ENCODE results near the gene SDK1. TPM values are rescaled to one million over a fixed set of nuclear protein-coding genes. Genes with fewer than 3 reads are reported as not detected.

SDK1 gene
- total RNA-seq, 2 donors from 2014 or later: 4.8 to 13.2 TPM

GRCh38 chr7:3304131-3304530 is 3.1 kb downstream of the SDK1 start:
- H3K27ac ChIP-seq: no peak overlapping the region
- H3K9me3 ChIP-seq: no peaks in the 10 kb centered on the region
- H3K4me1 ChIP-seq (replicated peaks): no peaks in the 10 kb centered on the region
- no peaks in the 10 kb centered on the region for H3K36me3 ChIP-seq
- DNase-seq (ENCODE audit: low spot score): no peak
- intact Hi-C loops (cut with DNase I): loop anchor here (5.0 to 10.0 kb wide), 3 partner anchors 68 to 593 kb away; no protein-coding TSS in a partner anchor
- TF ChIP-seq POLR2AphosphoS5 (IDR thresholded peaks at IDR 0.05): no peak
- no peak for TF ChIP-seq POLR2A (IDR thresholded peaks at IDR 0.05)
- TF ChIP-seq CTCF (IDR thresholded peaks at IDR 0.05): no peak
- 82% methylated on average over 4 of the region's 4 CpGs for WGBS
- H3K4me3 ChIP-seq: no peak overlapping the region
- no peaks in the 10 kb centered on the region for H3K27me3 ChIP-seq (replicated peaks; ENCODE audit: insufficient read depth)

- no peak for TF ChIP-seq CTCF (IDR thresholded peaks at IDR 0.05)
- no peak for TF ChIP-seq POLR2AphosphoS5 (IDR thresholded peaks at IDR 0.05)
- TF ChIP-seq POLR2A (IDR thresholded peaks at IDR 0.05): no peak
- Histone ChIP-seq H3K4me3 (no peak overlapping the region), H3K9me3 (no peaks in the 10 kb centered on the region), H3K36me3 (no peaks in the 10 kb centered on the region), H3K27me3 (replicated peaks; ENCODE audit: insufficient read depth) (no peaks in the 10 kb centered on the region), H3K27ac (no peak overlapping the region), H3K4me1 (replicated peaks) (no peaks in the 10 kb centered on the region)
- intact Hi-C loops (cut with DNase I): loop anchor here (10.0 kb wide), 1 partner anchor 187 kb away; no protein-coding TSS in a partner anchor
- WGBS: 23% methylated on average over 1 of the region's 1 CpG
- no peak for DNase-seq (ENCODE audit: low spot score)
These were observed 6.4 kb downstream of the SDK1 start for GRCh38 chr7:3307435-3307834.

- H3K4me1 ChIP-seq (replicated peaks): no peaks in the 10 kb centered on the region
- no peak overlapping the region for H3K27ac ChIP-seq
- no peak for TF ChIP-seq CTCF (IDR thresholded peaks at IDR 0.05)
- no peak for TF ChIP-seq POLR2AphosphoS5 (IDR thresholded peaks at IDR 0.05)
- TF ChIP-seq POLR2A (IDR thresholded peaks at IDR 0.05): no peak
- no peaks in the 10 kb centered on the region for H3K27me3 ChIP-seq (replicated peaks; ENCODE audit: insufficient read depth)
- no peaks in the 10 kb centered on the region for H3K9me3 ChIP-seq
- H3K4me3 ChIP-seq: no peak overlapping the region
- intact Hi-C loops (cut with DNase I): loop anchor here (10.0 kb wide), 1 partner anchor 186 kb away; no protein-coding TSS in a partner anchor
- H3K36me3 ChIP-seq: no peaks in the 10 kb centered on the region
- DNase-seq (ENCODE audit: low spot score): no peak
- WGBS: 97% methylated on average over 3 of the region's 3 CpGs
These were observed 8.1 kb downstream of the SDK1 start for GRCh38 chr7:3309140-3309539.

- no peak for DNase-seq (ENCODE audit: low spot score)
- H3K27ac ChIP-seq: no peak overlapping the region
- intact Hi-C loops (cut with DNase I): loop anchor here (10.0 kb wide), 1 partner anchor 185 kb away; no protein-coding TSS in a partner anchor
- H3K27me3 ChIP-seq (replicated peaks; ENCODE audit: insufficient read depth): no peaks in the 10 kb centered on the region
- TF ChIP-seq POLR2AphosphoS5 (IDR thresholded peaks at IDR 0.05): no peak
- TF ChIP-seq POLR2A (IDR thresholded peaks at IDR 0.05): no peak
- TF ChIP-seq CTCF (IDR thresholded peaks at IDR 0.05): no peak
- 90% methylated on average over 1 of the region's 1 CpG for WGBS
- no peaks in the 10 kb centered on the region for H3K4me1 ChIP-seq (replicated peaks)
- no peaks in the 10 kb centered on the region for H3K36me3 ChIP-seq
- H3K9me3 ChIP-seq: no peaks in the 10 kb centered on the region
- no peak overlapping the region for H3K4me3 ChIP-seq
These were observed 8.9 kb downstream of the SDK1 start for GRCh38 chr7:3309956-3310355.

- Histone ChIP-seq H3K27ac (no peak overlapping the region), H3K4me1 (replicated peaks) (no peaks in the 10 kb centered on the region), H3K4me3 (no peak overlapping the region), H3K9me3 (no peaks in the 10 kb centered on the region), H3K36me3 (no peaks in the 10 kb centered on the region), H3K27me3 (replicated peaks; ENCODE audit: insufficient read depth) (no peaks in the 10 kb centered on the region)
- TF ChIP-seq POLR2AphosphoS5 (IDR thresholded peaks at IDR 0.05) (no peak), POLR2A (IDR thresholded peaks at IDR 0.05) (no peak), CTCF (IDR thresholded peaks at IDR 0.05) (no peak)
- intact Hi-C loops (cut with DNase I): no loop called here
- DNase-seq (ENCODE audit: low spot score): no peak
- 93% methylated on average over 3 of the region's 3 CpGs for WGBS
These were observed 9.8 kb downstream of the SDK1 start for GRCh38 chr7:3310884-3311283.
